Thyroid gland (tissue), 4 donors: Measurements from ENCODE around the gene PABPN1. TPM values are rescaled to one million over a fixed set of nuclear protein-coding genes. Genes with fewer than 3 reads are reported as not detected.

Source experiments
- DNase-seq, 2 donors: peaks; one replicate each; pipeline ENCODE4 v3.0.0-alpha.2; 2019
- H3K27ac ChIP-seq, 3 donors: fragments of 200-600 bp; sonication (generic); 1 replicate in 2 of 3; 2 replicates in 1 of 3; pipeline ENCODE4 v1.5.1; 2016 to 2019; ENCODE audit warnings: mild to moderate bottlenecking in 1 of 3, moderate library complexity in 1 of 3
- H3K27me3 ChIP-seq: fragments of 200-600 bp; sonication (generic); one replicate; pipeline ENCODE4 v1.5.1; 2019
- H3K36me3 ChIP-seq, 2 donors: fragments of 200-600 bp; sonication (generic); one replicate each; pipeline ENCODE4 v1.5.1; 2016 to 2019
- H3K4me1 ChIP-seq, 2 donors: fragments of 200-600 bp; sonication (generic); one replicate each; pipeline ENCODE4 v1.5.1; 2017 to 2019
- H3K4me3 ChIP-seq, 3 donors: fragments of 200-600 bp; sonication (generic); replicated peaks in 1 of 3; 1 replicate in 2 of 3; 2 replicates in 1 of 3; pipeline ENCODE4 v1.5.1; 2016; ENCODE audit warnings: mild to moderate bottlenecking in 1 of 3
- H3K9me3 ChIP-seq: fragments of 200-600 bp; sonication (generic); one replicate; pipeline ENCODE4 v1.5.1; 2017
- POLR2A ChIP-seq, 2 donors: fragments of 450-650 bp; IDR thresholded peaks; one replicate each; pipeline ENCODE4 v1.6.1; 2017; ENCODE audit warnings: antibody characterized with exemption in 2 of 2, mild to moderate bottlenecking in 2 of 2, moderate library complexity in 1 of 2
- WGBS, 2 donors: methylation state at CpG; one replicate each; pipeline ENCODE4 v1.1.5; 2017; 5-methylcytosine and 5-hydroxymethylcytosine counted together
- intact Hi-C: fragments of 100-400 bp; cut with DNase I; formaldehyde crosslinking; loops from one replicate; pipeline ENCODE4 v1.15.1; 2023
- total RNA-seq, 4 donors: library from RNA; depleted of rRNA; stranded (reverse); fragments of >200 nt; gene quantifications; one replicate each; pipeline ENCODE4 v1.2.3, GENCODE V29; 2016
- TF ChIP-seq, protein P1 (sequence below), 6 experiments: fragments of 200-600 bp in 3 of 6; fragments of 450-650 bp in 3 of 6; sonication (generic) in 3 of 6; IDR thresholded peaks; one replicate each; pipeline ENCODE4 v1.5.1; 2016 to 2019; ENCODE audit warnings: antibody characterized with exemption in 6 of 6, mild to moderate bottlenecking in 2 of 6, inconsistent platforms in 1 of 6, moderate library complexity in 1 of 6

The PABPN1 gene
- total RNA-seq, 4 donors from 2014 or later, result 37.9 to 74.6 (median 60.5) TPM

DNA sequence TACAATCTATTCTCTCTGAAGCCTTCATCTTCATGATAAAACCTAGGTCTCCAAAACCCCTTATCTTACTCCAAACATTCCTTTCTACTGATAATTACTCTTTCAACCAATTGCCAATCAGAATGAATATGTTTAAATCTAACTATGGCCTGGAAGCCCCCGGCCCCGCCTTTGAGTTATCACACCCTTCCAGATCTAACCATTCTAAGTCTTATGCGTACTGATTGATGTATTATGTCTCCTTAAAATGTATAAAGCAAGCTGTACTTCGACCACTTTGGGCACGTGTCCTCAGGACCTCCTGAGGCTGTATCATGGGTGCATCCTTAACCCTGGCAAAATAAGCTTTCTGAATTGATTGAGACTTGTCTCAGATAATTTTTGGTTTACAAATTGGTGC lies 14.4 kb downstream of the PABPN1 start:
- 86 to 92% methylated on average over 5 of the region's 5 CpGs for WGBS, 2 donors
- no peaks in the 10 kb centered on the region for H3K4me1 ChIP-seq
- no peaks in the 10 kb centered on the region for H3K27me3 ChIP-seq
- no peaks in the 10 kb centered on the region for H3K9me3 ChIP-seq
- intact Hi-C loops, result no loop called here
- no peak for DNase-seq
- H3K27ac ChIP-seq, result no peak overlapping the region
- H3K36me3 ChIP-seq, result no peaks in the 10 kb centered on the region
- TF ChIP-seq, protein P1, sequence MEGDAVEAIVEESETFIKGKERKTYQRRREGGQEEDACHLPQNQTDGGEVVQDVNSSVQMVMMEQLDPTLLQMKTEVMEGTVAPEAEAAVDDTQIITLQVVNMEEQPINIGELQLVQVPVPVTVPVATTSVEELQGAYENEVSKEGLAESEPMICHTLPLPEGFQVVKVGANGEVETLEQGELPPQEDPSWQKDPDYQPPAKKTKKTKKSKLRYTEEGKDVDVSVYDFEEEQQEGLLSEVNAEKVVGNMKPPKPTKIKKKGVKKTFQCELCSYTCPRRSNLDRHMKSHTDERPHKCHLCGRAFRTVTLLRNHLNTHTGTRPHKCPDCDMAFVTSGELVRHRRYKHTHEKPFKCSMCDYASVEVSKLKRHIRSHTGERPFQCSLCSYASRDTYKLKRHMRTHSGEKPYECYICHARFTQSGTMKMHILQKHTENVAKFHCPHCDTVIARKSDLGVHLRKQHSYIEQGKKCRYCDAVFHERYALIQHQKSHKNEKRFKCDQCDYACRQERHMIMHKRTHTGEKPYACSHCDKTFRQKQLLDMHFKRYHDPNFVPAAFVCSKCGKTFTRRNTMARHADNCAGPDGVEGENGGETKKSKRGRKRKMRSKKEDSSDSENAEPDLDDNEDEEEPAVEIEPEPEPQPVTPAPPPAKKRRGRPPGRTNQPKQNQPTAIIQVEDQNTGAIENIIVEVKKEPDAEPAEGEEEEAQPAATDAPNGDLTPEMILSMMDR (IDR thresholded peaks at IDR 0.05), result no peak
- no peak for TF ChIP-seq POLR2A (IDR thresholded peaks at IDR 0.05)
- no peak overlapping the region for H3K4me3 ChIP-seq

DNA sequence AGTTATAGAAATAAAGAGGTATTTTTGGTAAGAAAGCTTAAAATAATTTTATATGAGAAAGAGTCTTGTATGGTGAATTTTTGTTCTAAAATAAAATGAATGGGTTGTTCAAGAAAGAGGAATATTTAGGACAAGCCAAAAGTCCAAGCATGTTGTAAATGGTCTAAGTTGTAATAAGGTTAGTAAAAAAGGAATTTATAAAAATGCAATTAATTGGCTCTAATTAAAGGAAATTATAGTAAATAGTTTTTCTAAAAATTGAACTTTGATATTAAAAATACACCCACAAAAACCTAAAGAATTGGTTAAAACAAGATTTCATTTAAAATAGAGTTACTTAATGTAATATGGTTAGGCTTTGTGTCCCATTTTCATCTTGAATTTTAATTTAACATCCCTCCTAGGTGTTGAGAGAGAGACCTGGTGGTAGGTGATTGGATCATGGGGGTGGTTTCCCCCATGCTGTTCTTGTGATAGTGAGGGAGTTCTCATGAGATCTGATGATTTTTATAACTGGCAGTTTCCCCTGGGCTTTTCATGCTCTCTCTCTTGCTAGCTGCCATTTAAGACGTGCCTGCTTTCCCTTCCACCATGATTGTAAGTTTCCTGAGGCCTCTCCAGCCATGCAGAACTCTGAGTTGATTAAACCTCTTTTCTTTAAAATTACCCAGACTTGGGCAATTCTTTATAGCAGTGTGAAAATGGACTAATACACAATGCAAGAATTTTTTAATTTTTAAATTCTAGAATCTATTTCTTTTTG lies 18.4 kb downstream of the PABPN1 start:
- Histone ChIP-seq H3K36me3 (no peaks in the 10 kb centered on the region), H3K9me3 (no peaks in the 10 kb centered on the region), H3K4me3 (no peak overlapping the region), H3K4me1 (no peaks in the 10 kb centered on the region), H3K27ac (no peak overlapping the region), H3K27me3 (no peaks in the 10 kb centered on the region)
- no peak for DNase-seq
- TF ChIP-seq, protein P1 (IDR thresholded peaks at IDR 0.05), result no peak
- TF ChIP-seq POLR2A (IDR thresholded peaks at IDR 0.05), result no peak
- WGBS, 2 donors, result 86 to 91% methylated on average over 1 of the region's 1 CpG
- intact Hi-C loops, result no loop called here

DNA sequence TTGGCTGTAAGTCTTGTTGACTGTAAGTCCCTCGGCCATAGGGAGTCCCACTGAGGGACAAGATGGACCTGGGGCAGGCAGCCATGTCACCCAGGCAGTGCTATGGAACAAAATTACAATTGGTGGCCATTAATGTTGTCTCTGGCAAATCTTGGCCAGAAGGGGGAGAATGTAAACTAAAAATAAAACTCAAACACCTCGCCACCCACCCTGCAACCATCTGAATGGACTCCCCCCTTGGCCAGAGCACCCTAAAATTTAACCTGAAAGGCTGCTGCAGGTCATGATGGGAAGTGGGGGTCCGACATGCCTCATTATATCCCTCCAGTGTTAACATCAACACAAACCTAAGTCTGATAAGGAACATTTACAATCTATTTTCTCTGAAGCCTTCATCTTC lies 23.2 kb downstream of the PABPN1 start:
- Histone ChIP-seq H3K27ac (no peak overlapping the region), H3K36me3 (no peaks in the 10 kb centered on the region), H3K27me3 (no peaks in the 10 kb centered on the region), H3K4me1 (no peaks in the 10 kb centered on the region), H3K9me3 (no peaks in the 10 kb centered on the region), H3K4me3 (no peak overlapping the region)
- intact Hi-C loops, result no loop called here
- DNase-seq, result no peak
- 70 to 74% methylated on average over 3 of the region's 3 CpGs for WGBS, 2 donors
- TF ChIP-seq POLR2A (IDR thresholded peaks at IDR 0.05), result no peak
- TF ChIP-seq, protein P1 (IDR thresholded peaks at IDR 0.05), result no peak

DNA sequence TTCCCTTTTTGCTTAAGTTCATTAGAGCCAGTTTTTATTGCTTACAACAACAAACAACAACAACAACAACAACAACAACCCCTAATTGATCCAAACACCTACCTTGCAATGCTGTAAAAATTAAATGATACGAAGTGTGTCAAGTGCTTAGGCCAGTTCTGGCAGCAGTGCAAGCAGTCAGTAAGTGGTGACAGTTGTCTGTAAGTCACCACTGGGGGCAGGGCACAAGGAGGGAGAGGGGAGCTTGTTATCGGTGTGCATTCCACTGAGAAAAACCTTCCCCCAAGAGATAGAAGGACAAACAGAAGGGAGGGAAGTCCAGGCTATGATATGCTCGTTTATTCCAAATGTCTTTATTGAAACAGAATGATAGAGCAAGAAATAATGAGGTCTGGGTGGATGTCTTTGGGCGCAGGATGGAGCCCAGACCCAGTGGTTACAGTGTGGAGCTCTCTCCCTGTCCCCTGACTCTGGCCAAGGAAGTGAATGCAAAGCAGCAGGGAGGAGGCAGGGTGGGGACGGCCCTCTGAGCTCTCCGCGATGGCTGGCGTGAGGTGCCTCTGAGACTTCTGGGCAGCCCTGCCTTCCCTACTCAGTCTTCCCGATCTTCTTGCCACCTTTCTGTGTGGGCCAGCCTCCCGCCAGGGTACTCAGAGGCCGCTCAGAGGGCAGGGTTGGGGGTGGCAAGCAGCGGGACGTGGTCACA lies 24.9 kb downstream of the PABPN1 start:
- H3K4me3 ChIP-seq, result no peak overlapping the region
- 77 to 81% methylated on average over 9 to 13 of the region's 13 CpGs for WGBS, 2 donors
- no peak for TF ChIP-seq POLR2A (IDR thresholded peaks at IDR 0.05)
- TF ChIP-seq, protein P1 (IDR thresholded peaks at IDR 0.05), result no peak

More for the DNA sequence above, 24.9 kb downstream of the PABPN1 start:
- Histone ChIP-seq H3K9me3 (no peaks in the 10 kb centered on the region), H3K27ac (no peak overlapping the region), H3K36me3 (no peaks in the 10 kb centered on the region), H3K4me1 (no peaks in the 10 kb centered on the region), H3K27me3 (no peaks in the 10 kb centered on the region)
- intact Hi-C loops, result no loop called here
- DNase-seq, result no peak
